NCI-H2081 treated with DMSO at 0.1 percent for 48 hours (cell line): ENCODE measurements around the gene ABHD4.
"Not testable (repeated sequence)": the region's sequence is repeated elsewhere in the genome, so short reads cannot be mapped to it uniquely, and the experiment has no call there.

Experiments
- DNase-seq: peaks from one replicate; lab custom pipeline; 2025; lab: John Stamatoyannopoulos, UW

Gene ABHD4

GRCh38 chr14:22589096-22589839 lies 8.8 kb upstream of the ABHD4 start, which contains the start of gene DAD1:
DAD1 (minus strand) TSS chr14:22589224; CDS start chr14:22589157, 67 bp downstream.
- DNase-seq, result peak; percentile 96

- DNase-seq, result no peak
These were observed 4.9 kb upstream of the ABHD4 start for GRCh38 chr14:22593189-22593588.

- no peak for DNase-seq
These were observed 4.5 kb upstream of the ABHD4 start for GRCh38 chr14:22593601-22594000.

GRCh38 chr14:22594156-22594716 lies 3.9 kb upstream of the ABHD4 start:
- DNase-seq, result no peak

- no peak for DNase-seq
These were observed 1.7 kb upstream of the ABHD4 start for GRCh38 chr14:22596354-22596879.

- no peak for DNase-seq
These were observed 835 bp upstream of the ABHD4 start for GRCh38 chr14:22597265-22597664.

GRCh38 chr14:22597771-22598098 lies 365 bp upstream of the ABHD4 start:
- DNase-seq, result no peak

- no peak for DNase-seq
These were observed 770 bp downstream of the ABHD4 start for GRCh38 chr14:22598896-22599244.

- no peak for DNase-seq
These were observed 1.2 kb downstream of the ABHD4 start for GRCh38 chr14:22599349-22599748.

- no peak for DNase-seq
These were observed 1.9 kb downstream of the ABHD4 start for GRCh38 chr14:22600027-22600426.

- no peak for DNase-seq
These were observed 3.4 kb downstream of the ABHD4 start for GRCh38 chr14:22601456-22601855.

- DNase-seq, result no peak
These were observed 3.9 kb downstream of the ABHD4 start for GRCh38 chr14:22601996-22602395.

GRCh38 chr14:22602862-22603261 lies 4.8 kb downstream of the ABHD4 start:
- no peak for DNase-seq

- no peak for DNase-seq
These were observed 8.3 kb downstream of the ABHD4 start for GRCh38 chr14:22606380-22606779.

GRCh38 chr14:22607291-22607690 lies 9.2 kb downstream of the ABHD4 start:
- DNase-seq, result no peak

- DNase-seq, result no peak
These were observed 12.8 kb downstream of the ABHD4 start for GRCh38 chr14:22610931-22611330.

GRCh38 chr14:22613106-22613695 lies 15.1 kb downstream of the ABHD4 start:
- no peak for DNase-seq

GRCh38 chr14:22613736-22614239 lies 15.7 kb downstream of the ABHD4 start:
- no peak for DNase-seq

GRCh38 chr14:22614240-22614799 lies 16.2 kb downstream of the ABHD4 start:
- DNase-seq, result no peak

- not testable (repeated sequence) for DNase-seq
These were observed 17.7 kb downstream of the ABHD4 start for GRCh38 chr14:22615765-22616164.

- no peak for DNase-seq
These were observed 24.2 kb downstream of the ABHD4 start for GRCh38 chr14:22622255-22622654.

- DNase-seq, result no peak
These were observed 24.9 kb downstream of the ABHD4 start for GRCh38 chr14:22623047-22623446.

- DNase-seq, result no peak
These were observed 28.5 kb downstream of the ABHD4 start for GRCh38 chr14:22626590-22626989.
